Neural cell (in vitro differentiated cells): ENCODE measurements around the gene TRIM66. TPM values are rescaled to one million over a fixed set of nuclear protein-coding genes. Genes with fewer than 3 reads are reported as not detected.

ENCODE experiments used
- H2AFZ ChIP-seq: fragments of 200-600, 300-800 bp; sonication (generic), shearing (Covaris generic); 2 replicates; pipeline ENCODE4 v1.6.0; 2014; ENCODE audit warnings: low read depth, mild to moderate bottlenecking, antibody characterized with exemption, low read length, moderate library complexity
- H3F3A ChIP-seq: fragments of 200-600 bp; shearing (Covaris generic); 2 replicates; pipeline ENCODE4 v1.6.1; 2016; ENCODE audit warnings: mild to moderate bottlenecking, moderate library complexity, mixed read lengths, antibody characterized with exemption, low read length; ENCODE audit not compliant: insufficient read depth, poor library complexity, severe bottlenecking
- H3K27ac ChIP-seq: fragments of 200-600, 300-800 bp; sonication (generic), shearing (Covaris generic); 2 replicates; pipeline ENCODE4 v1.5.1; 2014; ENCODE audit warnings: mild to moderate bottlenecking, low read length, moderate library complexity
- H3K27me3 ChIP-seq: fragments of 300-800, 200-600 bp; sonication (generic), shearing (Covaris generic); 2 replicates; pipeline ENCODE4 v1.6.0; 2014; ENCODE audit warnings: mild to moderate bottlenecking, low read depth, low read length, moderate library complexity; ENCODE audit not compliant: insufficient read depth
- H3K36me3 ChIP-seq: fragments of 300-800, 200-600 bp; sonication (generic), shearing (Covaris generic); 2 replicates; pipeline ENCODE4 v1.5.1; 2014; ENCODE audit warnings: mild to moderate bottlenecking, antibody characterized with exemption, low read length, moderate library complexity; ENCODE audit not compliant: insufficient read depth
- H3K4me2 ChIP-seq: fragments of 300-800, 200-600 bp; sonication (generic), shearing (Covaris generic); 2 replicates; pipeline ENCODE4 v1.6.0; 2014; ENCODE audit warnings: mild to moderate bottlenecking, low read length
- H3K4me3 ChIP-seq: fragments of 300-800, 200-600 bp; sonication (generic), shearing (Covaris generic); 2 replicates; pipeline ENCODE4 v1.5.1; 2014; ENCODE audit warnings: mild to moderate bottlenecking, low read length, moderate library complexity
- H3K79me2 ChIP-seq: fragments of 200-600 bp; shearing (Covaris generic); replicated peaks from 2 replicates; pipeline ENCODE4 v1.6.0; 2014; ENCODE audit warnings: mild to moderate bottlenecking, low read length, moderate library complexity; ENCODE audit not compliant: insufficient read depth
- H3K9ac ChIP-seq: fragments of 300-800, 200-600 bp; sonication (generic), shearing (Covaris generic); 2 replicates; pipeline ENCODE4 v1.6.1; 2016; ENCODE audit warnings: mild to moderate bottlenecking, low read length, mixed read lengths
- H3K9me2 ChIP-seq: fragments of 200-600 bp; shearing (Covaris generic); 2 replicates; pipeline ENCODE4 v1.6.1; 2016; ENCODE audit warnings: mild to moderate bottlenecking, low read length, mixed read lengths; ENCODE audit not compliant: insufficient read depth
- H3K9me3 ChIP-seq: fragments of 200-600, 300-800 bp; sonication (generic), shearing (Covaris generic); 2 replicates; pipeline ENCODE4 v1.6.1; 2016; ENCODE audit warnings: mild to moderate bottlenecking, mixed run types, low read length, moderate library complexity, mixed read lengths
- H4K20me1 ChIP-seq: fragments of 200-600 bp; shearing (Covaris generic); 2 replicates; pipeline ENCODE4 v1.6.1; 2016; ENCODE audit warnings: mild to moderate bottlenecking, mixed run types; ENCODE audit not compliant: insufficient read depth
- CTCF ChIP-seq: fragments of 450-650 bp; IDR thresholded peaks from 2 replicates; pipeline ENCODE4 v1.5.1; 2014; ENCODE audit warnings: antibody characterized with exemption, mild to moderate bottlenecking, moderate library complexity; ENCODE audit not compliant: poor library complexity, severe bottlenecking
- EP300 ChIP-seq: fragments of 450-650 bp; conservative IDR thresholded peaks from 2 replicates; pipeline ENCODE4 v1.6.1; 2014; ENCODE audit warnings: antibody characterized with exemption, mild to moderate bottlenecking, moderate library complexity; ENCODE audit not compliant: poor library complexity, severe bottlenecking
- EZH2 ChIP-seq: fragments of 200-600, 300-800 bp; shearing (Covaris generic), sonication (generic); IDR thresholded peaks from 2 replicates; pipeline ENCODE4 v1.6.1; 2014; ENCODE audit warnings: antibody characterized with exemption, low read length, borderline replicate concordance, mild to moderate bottlenecking; ENCODE audit not compliant: insufficient read depth, poor library complexity, severe bottlenecking
- MXI1 ChIP-seq: fragments of 450-650 bp; conservative IDR thresholded peaks from 2 replicates; pipeline ENCODE4 v1.6.1; 2014; ENCODE audit warnings: antibody characterized with exemption, mild to moderate bottlenecking; ENCODE audit not compliant: poor library complexity, severe bottlenecking
- POLR2AphosphoS5 ChIP-seq: IDR thresholded peaks from 2 replicates; pipeline ENCODE4 v1.6.1; 2012
- RAD21 ChIP-seq: fragments of 450-650 bp; conservative IDR thresholded peaks from 2 replicates; pipeline ENCODE4 v1.6.1; 2014; ENCODE audit warnings: antibody characterized with exemption, mild to moderate bottlenecking, moderate library complexity
- REST ChIP-seq: IDR thresholded peaks from 2 replicates; pipeline ENCODE4 v1.6.1; 2012; ENCODE audit warnings: borderline replicate concordance
- SMC3 ChIP-seq: fragments of 450-650 bp; conservative IDR thresholded peaks from 2 replicates; pipeline ENCODE4 v1.6.1; 2014; ENCODE audit warnings: antibody characterized with exemption, mild to moderate bottlenecking, moderate library complexity; ENCODE audit not compliant: poor library complexity
- TAF1 ChIP-seq: IDR thresholded peaks from 2 replicates; pipeline ENCODE4 v1.6.1; 2012; ENCODE audit warnings: low read depth
- polyA plus RNA-seq: library from polyadenylated mRNA; depleted of rRNA; stranded (reverse); fragments of >200 nt; gene quantifications from 2 replicates; pipeline ENCODE4 v1.2.3, GENCODE V29; 2014

Gene TRIM66
- polyA plus RNA-seq, 1 donor from 2014 or later: 0.82 TPM

GRCh38 chr11:8713760-8714454 is 31.4 kb upstream of the TRIM66 start:
- Histone ChIP-seq H3F3A (no peaks in the 10 kb centered on the region), H3K27me3 (no peaks in the 10 kb centered on the region), H3K9ac (no peak overlapping the region), H3K36me3 (no peaks in the 10 kb centered on the region), H3K9me2 (no peaks in the 10 kb centered on the region), H3K9me3 (no peaks in the 10 kb centered on the region), H3K4me3 (no peak overlapping the region), H3K27ac (no peak overlapping the region), H3K79me2 (no peaks in the 10 kb centered on the region), H3K4me2 (no peak overlapping the region), H2AFZ (no peak overlapping the region), H4K20me1 (no peaks in the 10 kb centered on the region)
- TF ChIP-seq RAD21 (no peak), MXI1 (no peak), SMC3 (no peak), TAF1 (no peak)

- Histone ChIP-seq H3K27me3 (no peaks in the 10 kb centered on the region), H3K9ac (no peak overlapping the region), H2AFZ (no peak overlapping the region), H3K9me2 (no peaks in the 10 kb centered on the region), H3K36me3 (no peaks in the 10 kb centered on the region), H3K79me2 (no peaks in the 10 kb centered on the region), H3K9me3 (no peaks in the 10 kb centered on the region), H3F3A (no peaks in the 10 kb centered on the region), H3K4me3 (no peak overlapping the region), H4K20me1 (no peaks in the 10 kb centered on the region), H3K27ac (no peak overlapping the region), H3K4me2 (no peak overlapping the region)
- TF ChIP-seq TAF1 (no peak), CTCF (no peak), SMC3 (no peak), RAD21 (no peak)
Observed at GRCh38 chr11:8712506-8712905, 30.0 kb upstream of the TRIM66 start.

- TF ChIP-seq EP300: no peak
- TF ChIP-seq EZH2: no peak
- TF ChIP-seq MXI1: no peak
- no peak for TF ChIP-seq RAD21
- no peak for TF ChIP-seq TAF1
- no peak for TF ChIP-seq REST
- no peak for TF ChIP-seq SMC3
- no peak for TF ChIP-seq CTCF
- TF ChIP-seq POLR2AphosphoS5: no peak
- no peak overlapping the region for H3K27ac ChIP-seq
- no peak overlapping the region for H3K9ac ChIP-seq
- H2AFZ ChIP-seq: no peak overlapping the region
- no peaks in the 10 kb centered on the region for H3K79me2 ChIP-seq
- no peaks in the 10 kb centered on the region for H3K27me3 ChIP-seq
- H4K20me1 ChIP-seq: no peaks in the 10 kb centered on the region
- H3F3A ChIP-seq: no peaks in the 10 kb centered on the region
- no peak overlapping the region for H3K4me3 ChIP-seq
- H3K36me3 ChIP-seq: no peaks in the 10 kb centered on the region
- H3K9me3 ChIP-seq: no peaks in the 10 kb centered on the region
- H3K4me2 ChIP-seq: no peak overlapping the region
- H3K9me2 ChIP-seq: no peaks in the 10 kb centered on the region
Observed at GRCh38 chr11:8711895-8712442, 29.5 kb upstream of the TRIM66 start.
